ENCODE results near the gene USP21.

- TF ChIP-seq, protein P1, sequence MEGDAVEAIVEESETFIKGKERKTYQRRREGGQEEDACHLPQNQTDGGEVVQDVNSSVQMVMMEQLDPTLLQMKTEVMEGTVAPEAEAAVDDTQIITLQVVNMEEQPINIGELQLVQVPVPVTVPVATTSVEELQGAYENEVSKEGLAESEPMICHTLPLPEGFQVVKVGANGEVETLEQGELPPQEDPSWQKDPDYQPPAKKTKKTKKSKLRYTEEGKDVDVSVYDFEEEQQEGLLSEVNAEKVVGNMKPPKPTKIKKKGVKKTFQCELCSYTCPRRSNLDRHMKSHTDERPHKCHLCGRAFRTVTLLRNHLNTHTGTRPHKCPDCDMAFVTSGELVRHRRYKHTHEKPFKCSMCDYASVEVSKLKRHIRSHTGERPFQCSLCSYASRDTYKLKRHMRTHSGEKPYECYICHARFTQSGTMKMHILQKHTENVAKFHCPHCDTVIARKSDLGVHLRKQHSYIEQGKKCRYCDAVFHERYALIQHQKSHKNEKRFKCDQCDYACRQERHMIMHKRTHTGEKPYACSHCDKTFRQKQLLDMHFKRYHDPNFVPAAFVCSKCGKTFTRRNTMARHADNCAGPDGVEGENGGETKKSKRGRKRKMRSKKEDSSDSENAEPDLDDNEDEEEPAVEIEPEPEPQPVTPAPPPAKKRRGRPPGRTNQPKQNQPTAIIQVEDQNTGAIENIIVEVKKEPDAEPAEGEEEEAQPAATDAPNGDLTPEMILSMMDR (IDR thresholded peaks at IDR 0.05): no peak
- no peak for TF ChIP-seq EP300 (IDR thresholded peaks at IDR 0.05)
These were observed 13.5 kb upstream of the USP21 start for GRCh38 chr1:161145832-161146231.

Measured in ovary (tissue), 3 donors.